ENCODE data around the gene CASS4. TPM values are rescaled to one million over a fixed set of nuclear protein-coding genes. Genes with fewer than 3 reads are reported as not detected.

Gene CASS4
- total RNA-seq, 1 experiment from 2014 or later: 3.8 TPM

GRCh38 chr20:56504373-56505005 lies 92.4 kb downstream of the CASS4 start:
- no peak for DNase-seq (ENCODE audit: low read depth)

- DNase-seq (ENCODE audit: low read depth): no peak
Measured at GRCh38 chr20:56506103-56506502, 94.0 kb downstream of the CASS4 start.

Other genes with a start within 250 kb of the CASS4 start
- not detected in 2 replicates for gene MC3R, start 163.5 kb upstream of the CASS4 start, total RNA-seq (2014; rRNA removed)
- 31.6 and 42.4 TPM in 2 replicates for gene FAM210B, start 53.3 kb upstream of the CASS4 start, total RNA-seq (2014; rRNA removed)
- 117 and 130 TPM in 2 replicates for gene AURKA, start 20.0 kb upstream of the CASS4 start, total RNA-seq (2014; rRNA removed)
- 46.5 and 54.4 TPM in 2 replicates for gene CSTF1, start 19.6 kb upstream of the CASS4 start, total RNA-seq (2014; rRNA removed)
- gene RTF2, start 56.4 kb downstream of the CASS4 start, total RNA-seq (2014; rRNA removed): 77.2 and 81.4 TPM in 2 replicates
- not detected in 2 replicates for gene FAM209A, start 112.5 kb downstream of the CASS4 start, total RNA-seq (2014; rRNA removed)
- gene FAM209B, start 121.0 kb downstream of the CASS4 start, total RNA-seq (2014; rRNA removed): not detected in 2 replicates
- gene TFAP2C, start 217.0 kb downstream of the CASS4 start, total RNA-seq (2014; rRNA removed): not detected in 2 replicates

Data from LHCN-M2 (cell line).